Peyer's patch (tissue), 4 donors: ENCODE measurements around the gene DCBLD2.

Experiments
- POLR2A ChIP-seq, 2 donors: fragments of 450-650 bp; IDR thresholded peaks; one replicate each; pipeline ENCODE4 v1.5.1; 2017; ENCODE audit warnings: antibody characterized with exemption in 2 of 2, mild to moderate bottlenecking in 2 of 2, moderate library complexity in 2 of 2
- TF ChIP-seq, protein P1 (sequence below), 6 experiments: fragments of 450-650 bp in 4 of 6; fragments of 200-600 bp in 2 of 6; sonication (generic) in 1 of 6; IDR thresholded peaks; one replicate each; pipeline ENCODE4 v1.5.1; 2017 to 2019; ENCODE audit warnings: antibody characterized with exemption in 6 of 6, mild to moderate bottlenecking in 3 of 6, moderate library complexity in 1 of 6

DNA sequence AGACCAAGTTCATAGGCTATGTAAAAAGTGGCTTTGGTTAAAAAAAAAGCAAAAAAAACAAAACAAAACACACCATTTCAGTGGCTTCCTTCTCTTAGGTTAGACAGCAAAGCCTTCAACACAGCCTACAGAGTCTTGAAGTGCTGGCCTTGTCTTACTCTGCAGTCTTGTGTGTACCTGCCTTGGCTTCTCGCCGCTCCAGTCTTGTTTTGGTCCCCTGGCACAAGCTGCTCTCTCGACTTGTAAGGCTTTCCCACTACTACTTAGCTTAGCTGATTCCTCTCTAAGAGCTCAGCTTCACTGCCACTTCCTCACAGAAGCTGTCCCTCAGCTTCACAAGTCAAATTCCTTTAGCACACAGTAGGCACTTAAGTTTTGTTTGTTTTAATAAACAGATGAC lies 75.4 kb downstream of the DCBLD2 start:
- TF ChIP-seq POLR2A (IDR thresholded peaks at IDR 0.05), result no peak
- TF ChIP-seq, protein P1, sequence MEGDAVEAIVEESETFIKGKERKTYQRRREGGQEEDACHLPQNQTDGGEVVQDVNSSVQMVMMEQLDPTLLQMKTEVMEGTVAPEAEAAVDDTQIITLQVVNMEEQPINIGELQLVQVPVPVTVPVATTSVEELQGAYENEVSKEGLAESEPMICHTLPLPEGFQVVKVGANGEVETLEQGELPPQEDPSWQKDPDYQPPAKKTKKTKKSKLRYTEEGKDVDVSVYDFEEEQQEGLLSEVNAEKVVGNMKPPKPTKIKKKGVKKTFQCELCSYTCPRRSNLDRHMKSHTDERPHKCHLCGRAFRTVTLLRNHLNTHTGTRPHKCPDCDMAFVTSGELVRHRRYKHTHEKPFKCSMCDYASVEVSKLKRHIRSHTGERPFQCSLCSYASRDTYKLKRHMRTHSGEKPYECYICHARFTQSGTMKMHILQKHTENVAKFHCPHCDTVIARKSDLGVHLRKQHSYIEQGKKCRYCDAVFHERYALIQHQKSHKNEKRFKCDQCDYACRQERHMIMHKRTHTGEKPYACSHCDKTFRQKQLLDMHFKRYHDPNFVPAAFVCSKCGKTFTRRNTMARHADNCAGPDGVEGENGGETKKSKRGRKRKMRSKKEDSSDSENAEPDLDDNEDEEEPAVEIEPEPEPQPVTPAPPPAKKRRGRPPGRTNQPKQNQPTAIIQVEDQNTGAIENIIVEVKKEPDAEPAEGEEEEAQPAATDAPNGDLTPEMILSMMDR (IDR thresholded peaks at IDR 0.05), result no peak
